Activated CD8-positive, alpha-beta memory T cell treated with anti-CD3 and anti-CD28 coated beads for 4 hours (primary cell): ENCODE measurements around the gene TCAIM.
"Not testable (repeated sequence)": the region's sequence is repeated elsewhere in the genome, so short reads cannot be mapped to it uniquely, and the experiment has no call there.

Experiments used
- DNase-seq, 2 donors: peaks; one replicate each; pipeline ENCODE4 v3.0.0-alpha.2; 2020; ENCODE audit warnings: low read depth in 2 of 2

TCAIM gene

DNA sequence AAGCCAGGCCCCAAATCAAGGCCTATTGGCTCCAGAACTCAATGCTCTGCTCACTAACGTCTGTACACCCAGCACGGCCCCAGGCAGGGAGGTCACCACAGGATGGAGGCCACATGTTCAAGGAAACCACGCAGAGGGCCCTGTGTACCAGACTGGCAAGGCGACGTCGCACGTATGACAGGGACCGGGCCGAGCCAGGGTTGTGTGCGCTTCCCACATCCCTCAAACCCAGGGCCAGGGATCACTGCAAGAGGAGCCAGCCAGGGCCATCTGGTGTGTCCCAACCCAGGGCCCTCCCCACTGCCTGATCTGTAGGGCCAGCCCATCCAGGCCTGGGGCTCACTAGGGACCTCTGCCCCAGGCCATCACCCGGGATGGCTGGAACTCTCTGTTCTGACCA lies 76.9 kb downstream of the TCAIM start:
- no peak for DNase-seq

GRCh38 chr3:44416031-44417030 lies 77.8 kb downstream of the TCAIM start:
- DNase-seq = no peak

- DNase-seq = not testable (repeated sequence)
Measured at GRCh38 chr3:44418118-44418517, 79.6 kb downstream of the TCAIM start.

DNA sequence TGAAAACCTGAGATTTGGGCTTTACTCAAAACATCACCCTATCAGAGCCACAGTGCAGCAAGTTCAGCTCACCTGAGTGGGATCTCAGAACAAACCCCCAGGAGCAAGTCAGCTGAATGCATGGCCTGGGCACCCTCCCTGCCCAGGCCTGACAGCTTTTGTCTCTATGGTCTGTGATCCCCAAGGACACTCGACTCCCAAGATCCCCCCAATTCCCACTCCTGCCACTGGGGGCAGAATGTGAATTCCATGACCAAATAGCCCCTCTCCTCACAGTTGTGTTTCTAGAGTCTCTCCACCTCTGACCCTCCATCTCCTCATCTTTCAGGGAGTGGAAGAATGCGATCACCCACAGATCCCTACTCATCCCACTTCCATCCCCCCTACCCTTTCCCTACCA lies 80.0 kb downstream of the TCAIM start:
- no peak for DNase-seq

DNA sequence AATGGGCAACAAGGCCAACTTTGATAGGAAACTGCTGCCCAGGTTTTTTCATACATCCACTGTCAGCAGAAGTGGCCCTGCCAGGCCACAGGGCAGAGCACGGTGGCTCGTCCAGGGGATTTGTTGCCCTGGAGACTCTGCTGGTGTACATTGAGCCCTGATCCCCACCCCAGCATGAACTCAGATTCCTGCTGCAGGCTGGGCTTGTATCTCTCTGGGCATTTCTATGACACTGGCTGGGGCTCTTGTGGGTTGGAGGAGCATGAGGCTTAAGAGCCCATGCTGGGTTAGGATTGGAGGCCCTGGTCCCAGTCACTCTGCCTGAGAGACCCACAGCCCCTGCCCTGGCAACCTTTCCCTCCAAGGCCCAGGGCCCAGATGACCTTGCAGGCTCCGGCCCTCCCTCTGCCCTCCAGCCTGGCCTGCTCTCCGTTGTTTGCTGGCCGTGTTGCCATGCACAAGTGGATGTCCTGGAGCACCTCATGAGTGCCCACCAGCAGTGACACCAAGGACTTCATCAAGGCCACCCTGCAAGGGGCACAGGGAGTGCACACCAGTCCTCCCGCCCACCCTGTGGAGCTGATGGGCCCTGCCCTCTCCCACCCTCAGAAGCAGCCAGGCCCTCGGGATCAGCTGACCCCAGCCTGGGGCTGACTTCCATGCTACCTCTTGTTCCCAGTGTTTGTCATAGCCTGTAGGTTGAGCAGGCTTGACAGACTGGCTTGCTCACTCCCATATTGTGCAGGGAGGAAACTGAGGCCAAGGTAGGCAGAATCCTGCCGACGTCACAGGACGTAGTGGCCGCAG lies 80.8 kb downstream of the TCAIM start:
- no peak for DNase-seq

DNA sequence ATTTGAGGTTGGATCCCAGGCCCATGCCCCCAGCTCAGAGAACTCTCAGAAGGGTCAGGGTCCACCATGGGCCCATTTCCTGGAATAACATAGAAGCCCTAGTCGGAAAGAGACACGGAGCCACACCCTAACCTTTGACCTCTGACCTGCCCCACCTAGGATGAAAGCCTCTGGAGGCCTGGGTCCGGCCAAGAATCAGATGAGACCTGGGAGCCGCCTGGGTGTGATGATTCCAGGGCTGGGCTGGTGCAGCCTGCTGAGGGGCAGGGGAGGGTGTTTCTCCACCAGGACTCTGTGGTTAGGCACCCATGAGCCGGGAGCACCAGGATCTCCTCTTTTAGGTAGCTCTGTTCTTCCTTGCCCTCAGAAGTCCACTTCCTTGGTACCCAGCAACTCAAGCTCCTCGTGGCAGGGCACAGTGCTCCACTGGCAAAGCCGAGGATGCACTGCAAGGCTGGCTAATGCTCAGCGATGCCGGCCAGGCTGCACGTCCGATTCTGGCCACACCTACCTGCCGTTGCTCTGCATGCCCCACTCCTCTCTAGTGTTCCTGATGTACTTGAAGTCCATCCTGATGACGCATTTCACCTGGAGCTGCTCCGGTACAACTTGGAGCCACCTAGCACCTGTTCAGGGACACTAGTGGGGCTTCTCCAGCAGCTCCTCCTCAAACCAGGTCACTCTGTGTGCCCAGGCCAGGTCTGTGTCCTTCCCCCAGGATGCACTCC lies 81.5 kb downstream of the TCAIM start:
- DNase-seq = no peak

GRCh38 chr3:44420676-44421075 lies 82.1 kb downstream of the TCAIM start:
- no peak for DNase-seq

DNA sequence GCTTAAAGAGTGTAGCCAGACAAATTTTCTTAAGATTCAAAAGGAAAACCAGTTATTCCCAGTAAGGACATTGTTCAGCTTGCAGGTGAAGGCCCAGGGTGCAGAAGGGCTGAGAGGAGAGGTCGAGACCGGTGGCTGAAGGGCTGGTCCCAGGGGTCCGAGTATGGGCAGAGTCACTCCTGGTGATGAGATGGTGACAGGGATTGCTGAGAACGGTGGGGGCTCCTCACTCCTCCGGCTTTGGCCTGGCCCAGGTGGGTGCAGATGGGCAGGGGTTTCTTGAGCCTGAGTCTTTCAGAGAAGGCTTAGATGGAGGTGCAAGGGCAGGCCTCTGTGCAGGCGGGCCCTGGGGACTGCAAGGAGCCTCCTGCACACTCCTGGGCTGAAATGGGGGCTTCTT lies 82.7 kb downstream of the TCAIM start:
- DNase-seq = no peak

DNA sequence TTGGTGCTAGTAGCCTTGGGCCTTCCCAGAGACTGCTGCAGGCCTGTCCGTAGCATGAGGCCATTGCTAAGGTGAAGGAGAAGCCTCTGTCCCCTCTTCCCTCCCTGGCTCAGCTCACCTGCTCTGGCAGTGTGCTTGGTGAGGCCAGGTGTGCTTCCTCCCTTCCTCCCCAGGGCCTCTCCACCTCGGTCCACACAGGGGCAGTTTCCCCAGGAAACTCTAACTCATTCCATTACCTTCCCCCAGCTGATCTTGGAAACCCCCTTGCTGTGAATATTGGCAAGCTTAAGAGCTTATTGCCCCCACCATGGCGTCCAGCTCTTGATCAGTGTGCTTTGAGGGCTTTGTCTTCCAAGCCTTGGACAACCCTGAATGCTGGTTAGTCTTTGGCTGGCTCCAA lies 86.2 kb downstream of the TCAIM start:
- no peak for DNase-seq

DNA sequence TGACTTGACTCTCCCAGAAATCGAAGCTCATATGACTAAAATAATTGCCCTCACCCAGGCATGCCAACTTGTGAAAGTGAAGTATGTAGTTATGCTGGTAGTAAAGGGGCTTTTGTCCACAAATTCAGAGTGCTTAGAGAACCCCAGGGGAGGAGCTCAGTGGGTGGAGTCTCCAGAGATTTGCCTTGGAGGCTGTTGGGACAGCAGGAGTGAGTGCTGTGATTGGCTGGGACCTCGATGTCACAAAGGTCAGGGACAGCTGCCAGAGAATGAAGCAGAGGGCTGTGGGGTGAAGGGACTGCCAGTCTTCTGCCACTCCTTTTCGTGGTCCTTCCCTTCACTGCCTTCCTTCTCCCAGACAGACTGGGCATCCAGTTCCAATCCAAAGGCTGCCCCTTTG lies 89.1 kb downstream of the TCAIM start:
- no peak for DNase-seq

- no peak for DNase-seq
Measured at GRCh38 chr3:44428910-44429309, 90.3 kb downstream of the TCAIM start.

DNA sequence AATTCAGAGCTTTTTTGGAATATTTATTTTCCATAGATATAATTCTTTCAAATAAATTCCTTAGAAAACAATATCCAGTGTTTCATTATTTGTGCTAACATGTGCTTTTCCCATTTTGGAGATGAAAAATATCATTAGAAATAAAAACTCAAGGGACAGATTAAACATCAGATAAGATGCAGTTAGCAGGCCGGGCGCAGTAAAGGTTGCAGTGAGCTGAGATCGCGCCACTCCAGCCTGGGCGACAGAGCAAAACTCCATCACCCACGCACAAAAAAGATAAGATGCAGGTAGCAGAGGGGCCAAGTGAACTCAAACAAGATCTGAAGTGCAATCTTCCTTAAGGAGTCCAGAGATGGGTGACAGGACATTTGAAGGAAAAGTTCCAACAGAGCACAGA lies 90.9 kb downstream of the TCAIM start:
- no peak for DNase-seq

DNA sequence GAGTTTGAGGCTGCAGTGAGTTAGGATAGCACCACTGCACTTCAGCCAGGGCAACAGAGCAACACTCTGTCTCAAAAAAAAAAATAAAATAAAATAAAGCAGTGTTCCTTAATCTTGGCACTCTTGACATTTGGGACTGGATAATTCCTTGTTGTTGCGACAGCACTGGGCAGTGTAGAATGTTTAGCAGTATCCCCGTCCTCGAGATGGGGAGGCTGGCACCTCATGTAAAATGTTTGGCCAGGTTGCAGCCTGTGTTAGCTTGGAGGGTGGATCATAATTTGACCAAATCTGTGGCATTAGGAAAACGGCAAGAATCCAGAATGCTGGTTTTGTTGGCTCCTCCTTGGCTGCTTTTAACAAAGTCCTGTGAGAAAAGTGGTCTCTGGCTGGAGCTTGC lies 91.9 kb downstream of the TCAIM start:
- DNase-seq = no peak

DNA sequence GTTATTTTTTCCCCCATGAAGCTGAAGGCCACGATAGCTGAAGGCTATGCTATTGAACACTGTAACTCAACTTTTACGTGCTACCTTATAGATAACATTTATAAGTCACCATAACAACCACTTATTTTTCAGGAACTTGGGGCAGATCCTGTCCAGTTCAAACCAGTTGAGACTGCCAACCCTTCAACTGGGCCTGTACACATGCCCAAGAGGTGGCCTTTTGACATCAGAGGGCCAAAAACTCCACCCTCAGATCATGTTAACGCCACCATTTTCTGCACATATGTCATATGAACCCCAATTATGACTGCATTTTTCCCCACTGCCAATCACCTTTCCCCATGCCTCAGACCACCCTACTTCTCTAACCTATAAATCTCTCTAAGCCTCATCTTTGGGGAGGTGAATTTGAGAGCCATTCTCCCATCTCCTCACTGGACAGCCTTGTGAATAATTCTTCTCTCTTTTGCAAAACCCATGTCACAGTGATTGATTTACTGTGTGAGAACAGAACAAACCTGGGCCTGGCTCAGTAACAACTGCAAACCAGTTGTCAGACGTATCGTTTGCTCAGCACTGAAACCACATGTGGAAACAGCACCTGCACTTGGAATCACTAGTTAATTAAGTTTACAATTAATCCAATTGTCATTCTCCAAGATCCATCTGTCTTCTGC lies 96.4 kb downstream of the TCAIM start:
- no peak for DNase-seq

DNA sequence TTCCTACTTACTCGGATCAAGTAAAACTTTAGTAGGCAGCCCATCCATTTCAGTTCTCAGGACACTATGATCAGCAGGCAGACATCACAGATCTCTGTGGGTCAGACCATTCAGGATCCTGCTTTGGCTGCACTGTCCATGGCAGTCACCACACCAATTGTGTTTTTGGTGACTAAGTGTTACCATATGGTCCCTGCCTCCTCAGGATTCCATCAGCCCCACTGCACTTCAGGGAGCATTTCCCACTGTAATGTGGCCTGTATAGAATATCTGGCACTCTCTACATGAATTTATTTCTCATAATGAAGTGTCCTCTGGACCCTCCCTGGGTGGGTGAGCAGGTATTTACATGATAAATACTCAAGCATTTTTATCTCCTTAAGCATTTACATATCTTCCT lies 97.6 kb downstream of the TCAIM start:
- DNase-seq = no peak

- DNase-seq = no peak
Measured at GRCh38 chr3:44437800-44438199, 99.2 kb downstream of the TCAIM start.

DNA sequence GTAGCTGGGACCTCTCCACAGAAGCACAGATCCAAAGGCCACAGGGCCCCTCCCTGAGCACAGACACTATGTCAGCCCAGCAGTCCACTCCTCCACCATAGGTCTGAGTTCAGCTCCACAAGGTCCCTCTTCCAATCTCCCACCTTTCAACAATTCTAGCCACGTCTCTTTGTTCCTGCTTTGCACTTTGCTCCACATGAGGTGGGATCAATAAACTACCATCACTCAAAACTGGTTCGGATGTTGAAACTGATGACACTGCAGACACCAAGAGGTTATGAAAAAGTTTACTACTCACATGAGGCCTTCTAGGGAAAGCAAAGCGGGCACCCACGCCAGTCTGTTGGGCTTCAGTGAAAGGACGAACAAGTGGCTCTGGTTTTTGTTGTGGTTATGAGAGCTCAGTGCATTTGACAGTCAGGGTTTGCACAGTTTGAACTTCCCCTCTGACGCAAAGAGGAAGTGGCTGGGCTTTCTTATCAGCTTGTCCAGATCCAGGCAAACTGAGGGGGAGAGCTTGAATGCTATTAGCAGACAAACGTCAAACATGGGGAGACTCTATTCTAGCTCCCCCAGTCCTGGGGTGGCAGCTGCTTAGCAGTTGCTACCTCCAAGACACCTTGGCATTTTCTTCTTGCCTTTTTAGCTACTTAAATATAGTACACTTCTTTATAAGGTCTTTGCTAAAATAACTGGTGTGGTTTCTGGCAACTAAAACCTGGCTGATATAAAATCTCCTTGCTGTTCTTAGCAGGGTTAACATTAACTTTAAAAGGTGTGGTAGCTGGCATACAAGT lies 101.1 kb downstream of the TCAIM start:
- peak; percentile 26 to 42 for DNase-seq

GRCh38 chr3:44442596-44443309 lies 104.2 kb downstream of the TCAIM start:
- no peak for DNase-seq

DNA sequence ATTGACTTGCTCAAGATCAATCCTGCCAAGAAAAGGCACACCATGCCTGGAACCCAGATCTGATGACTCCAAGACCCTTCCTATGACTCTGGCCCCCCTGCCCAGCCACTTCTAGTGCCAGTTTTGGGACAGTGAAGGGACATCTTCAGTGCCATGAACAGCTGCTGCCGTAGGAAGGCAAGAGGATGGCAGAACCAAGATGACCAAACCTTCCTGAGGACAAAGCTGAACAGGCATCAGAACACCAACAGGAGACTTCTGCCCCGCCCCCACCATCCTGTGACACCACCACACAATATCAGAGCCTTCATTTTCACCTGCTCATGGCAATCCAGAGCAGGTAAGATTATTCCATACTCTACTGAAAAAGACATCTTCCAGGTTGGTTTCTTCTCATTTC lies 105.9 kb downstream of the TCAIM start:
- DNase-seq = no peak
